Breast epithelium (tissue), 4 donors: ENCODE data around the gene BMAL1. TPM values are rescaled to one million over a fixed set of nuclear protein-coding genes. Genes with fewer than 3 reads are reported as not detected.

Experiments
- DNase-seq, 2 donors: peaks; one replicate each; pipeline ENCODE4 v3.0.0-alpha.2; 2019; ENCODE audit warnings: low spot score in 2 of 2
- H3K27ac ChIP-seq, 2 donors: fragments of 200-600 bp; sonication (generic) in 1 of 2; one replicate each; pipeline ENCODE4 v1.5.1; 2016 to 2019; ENCODE audit warnings: mild to moderate bottlenecking in 1 of 2
- H3K27me3 ChIP-seq, 2 donors: fragments of 200-600 bp; sonication (generic) in 1 of 2; one replicate each; pipeline versions ENCODE4 v1.5.1 to v1.6.0; 2017 to 2019; ENCODE audit warnings: control low read depth in 1 of 2, mild to moderate bottlenecking in 1 of 2
- H3K36me3 ChIP-seq: fragments of 200-600 bp; one replicate; pipeline ENCODE4 v1.5.1; 2019
- H3K4me1 ChIP-seq, 2 donors: fragments of 200-600 bp; sonication (generic); one replicate each; pipeline ENCODE4 v1.5.1; 2016 to 2019; ENCODE audit warnings: control low read depth in 1 of 2
- H3K4me3 ChIP-seq, 3 donors: fragments of 200-600 bp; sonication (generic); 1 replicate in 2 of 3; 2 replicates in 1 of 3; pipeline ENCODE4 v1.5.1; 2016 to 2019; ENCODE audit warnings: mild to moderate bottlenecking in 3 of 3, moderate library complexity in 2 of 3
- H3K9me3 ChIP-seq, 2 donors: fragments of 200-600 bp; sonication (generic) in 1 of 2; one replicate each; pipeline ENCODE4 v1.5.1; 2016 to 2019; ENCODE audit warnings: control low read depth in 1 of 2
- POLR2A ChIP-seq: fragments of 450-650 bp; IDR thresholded peaks from one replicate; pipeline ENCODE4 v1.6.1; 2016; ENCODE audit warnings: antibody characterized with exemption, mild to moderate bottlenecking, moderate library complexity
- POLR2AphosphoS5 ChIP-seq, 3 donors: sonication (generic); formaldehyde crosslinking; IDR thresholded peaks; one replicate each; pipeline ENCODE4 v1.6.1; 2017; ENCODE audit warnings: antibody characterized with exemption in 3 of 3
- intact Hi-C: fragments of 100-400 bp; cut with DNase I; formaldehyde crosslinking; loops from one replicate; pipeline ENCODE4 v1.15.1; 2023; ENCODE audit warnings: low total_unique reads
- total RNA-seq, 3 donors: library from RNA; depleted of rRNA; stranded (reverse); fragments of >200 nt; gene quantifications; one replicate each; pipeline ENCODE4 v1.1.0, GENCODE V29; 2016
- TF ChIP-seq, protein P1 (sequence below), 3 donors: fragments of 450-650 bp; IDR thresholded peaks; one replicate each; pipeline ENCODE4 v1.5.1; 2016 to 2017; ENCODE audit warnings: antibody characterized with exemption in 3 of 3, mild to moderate bottlenecking in 3 of 3, moderate library complexity in 3 of 3

BMAL1 gene
- total RNA-seq, 3 donors from 2014 or later = 42.0 to 57.5 (median 48.8) TPM

GRCh38 chr11:13346470-13346869 is 68.9 kb downstream of the BMAL1 start:
- intact Hi-C loops = no loop called here
- no peaks in the 10 kb centered on the region for H3K36me3 ChIP-seq
- no peaks in the 10 kb centered on the region for H3K4me1 ChIP-seq
- H3K9me3 ChIP-seq = no peaks in the 10 kb centered on the region
- H3K27ac ChIP-seq = no peak overlapping the region
- no peak overlapping the region for H3K4me3 ChIP-seq
- DNase-seq = no peak
- no peaks in the 10 kb centered on the region for H3K27me3 ChIP-seq
- TF ChIP-seq POLR2A = no peak
- no peak for TF ChIP-seq POLR2AphosphoS5 (IDR thresholded peaks at IDR 0.05)
- TF ChIP-seq, protein P1, sequence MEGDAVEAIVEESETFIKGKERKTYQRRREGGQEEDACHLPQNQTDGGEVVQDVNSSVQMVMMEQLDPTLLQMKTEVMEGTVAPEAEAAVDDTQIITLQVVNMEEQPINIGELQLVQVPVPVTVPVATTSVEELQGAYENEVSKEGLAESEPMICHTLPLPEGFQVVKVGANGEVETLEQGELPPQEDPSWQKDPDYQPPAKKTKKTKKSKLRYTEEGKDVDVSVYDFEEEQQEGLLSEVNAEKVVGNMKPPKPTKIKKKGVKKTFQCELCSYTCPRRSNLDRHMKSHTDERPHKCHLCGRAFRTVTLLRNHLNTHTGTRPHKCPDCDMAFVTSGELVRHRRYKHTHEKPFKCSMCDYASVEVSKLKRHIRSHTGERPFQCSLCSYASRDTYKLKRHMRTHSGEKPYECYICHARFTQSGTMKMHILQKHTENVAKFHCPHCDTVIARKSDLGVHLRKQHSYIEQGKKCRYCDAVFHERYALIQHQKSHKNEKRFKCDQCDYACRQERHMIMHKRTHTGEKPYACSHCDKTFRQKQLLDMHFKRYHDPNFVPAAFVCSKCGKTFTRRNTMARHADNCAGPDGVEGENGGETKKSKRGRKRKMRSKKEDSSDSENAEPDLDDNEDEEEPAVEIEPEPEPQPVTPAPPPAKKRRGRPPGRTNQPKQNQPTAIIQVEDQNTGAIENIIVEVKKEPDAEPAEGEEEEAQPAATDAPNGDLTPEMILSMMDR (IDR thresholded peaks at IDR 0.05) = no peak

DNA sequence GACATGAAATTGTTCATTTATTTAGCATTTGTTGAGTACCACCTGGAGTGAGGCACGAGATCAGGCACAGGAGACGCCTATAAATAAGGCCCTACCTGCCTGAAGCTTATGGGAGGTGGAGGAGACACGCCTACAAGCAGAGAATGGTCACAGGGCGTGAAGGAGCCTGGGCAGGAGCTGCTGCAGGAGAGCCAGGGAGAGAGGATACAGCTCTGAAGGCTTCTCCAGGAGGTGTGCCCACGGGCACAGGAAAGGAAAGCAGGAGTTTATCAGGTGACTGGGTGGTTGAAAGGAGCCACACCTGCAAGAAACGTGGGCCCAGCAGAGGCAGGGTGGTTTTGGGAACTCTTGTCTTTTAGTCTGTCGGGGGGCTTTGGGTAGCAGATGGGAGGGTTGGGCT is 70.3 kb downstream of the BMAL1 start:
- H3K9me3 ChIP-seq = no peaks in the 10 kb centered on the region
- intact Hi-C loops = no loop called here

GRCh38 chr11:13348305-13348704 is 70.7 kb downstream of the BMAL1 start:
- intact Hi-C loops = no loop called here

More for the DNA sequence above, 70.3 kb downstream of the BMAL1 start:
- H3K27me3 ChIP-seq = no peaks in the 10 kb centered on the region
- TF ChIP-seq POLR2A (no peak), POLR2AphosphoS5 (IDR thresholded peaks at IDR 0.05) (no peak)
- TF ChIP-seq, protein P1 (IDR thresholded peaks at IDR 0.05) = no peak
- no peaks in the 10 kb centered on the region for H3K4me1 ChIP-seq
- no peak for DNase-seq
- no peak overlapping the region for H3K4me3 ChIP-seq
- H3K36me3 ChIP-seq = no peaks in the 10 kb centered on the region
- H3K27ac ChIP-seq = no peak overlapping the region

DNA sequence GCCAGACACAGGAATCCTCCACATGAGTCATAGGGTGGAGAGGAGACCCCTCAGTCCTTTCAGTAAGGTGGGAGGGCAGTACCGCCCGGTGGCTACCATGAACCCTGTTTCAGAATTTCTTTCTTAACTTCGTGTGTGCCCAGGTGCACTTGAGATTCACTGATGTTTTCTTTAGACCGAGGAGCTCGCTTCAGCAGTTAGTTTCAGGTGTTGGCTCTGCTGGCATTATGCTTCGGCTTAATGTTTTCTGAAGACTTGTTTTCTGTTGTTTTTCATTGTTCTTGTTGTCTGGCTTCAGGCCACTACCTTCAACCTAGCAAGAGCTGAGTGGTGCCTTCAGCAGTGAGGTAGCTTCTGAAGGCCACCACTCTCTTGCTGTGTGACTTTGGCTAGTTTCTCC is 71.5 kb downstream of the BMAL1 start:
- H3K27ac ChIP-seq = no peak overlapping the region
- no peaks in the 10 kb centered on the region for H3K27me3 ChIP-seq
- no peak for DNase-seq
- H3K36me3 ChIP-seq = no peaks in the 10 kb centered on the region
- H3K9me3 ChIP-seq = no peaks in the 10 kb centered on the region
- H3K4me3 ChIP-seq = no peak overlapping the region
- H3K4me1 ChIP-seq = no peaks in the 10 kb centered on the region
- no peak for TF ChIP-seq POLR2A
- TF ChIP-seq POLR2AphosphoS5 (IDR thresholded peaks at IDR 0.05) = no peak
- TF ChIP-seq, protein P1 (IDR thresholded peaks at IDR 0.05) = no peak
- intact Hi-C loops = no loop called here

More at GRCh38 chr11:13348305-13348704, 70.7 kb downstream of the BMAL1 start:
- Histone ChIP-seq H3K27me3 (no peaks in the 10 kb centered on the region), H3K36me3 (no peaks in the 10 kb centered on the region), H3K27ac (no peak overlapping the region), H3K4me3 (no peak overlapping the region), H3K4me1 (no peaks in the 10 kb centered on the region), H3K9me3 (no peaks in the 10 kb centered on the region)
- DNase-seq = no peak
- TF ChIP-seq POLR2AphosphoS5 (IDR thresholded peaks at IDR 0.05) (no peak), POLR2A (no peak)
- TF ChIP-seq, protein P1 (IDR thresholded peaks at IDR 0.05) = no peak

DNA sequence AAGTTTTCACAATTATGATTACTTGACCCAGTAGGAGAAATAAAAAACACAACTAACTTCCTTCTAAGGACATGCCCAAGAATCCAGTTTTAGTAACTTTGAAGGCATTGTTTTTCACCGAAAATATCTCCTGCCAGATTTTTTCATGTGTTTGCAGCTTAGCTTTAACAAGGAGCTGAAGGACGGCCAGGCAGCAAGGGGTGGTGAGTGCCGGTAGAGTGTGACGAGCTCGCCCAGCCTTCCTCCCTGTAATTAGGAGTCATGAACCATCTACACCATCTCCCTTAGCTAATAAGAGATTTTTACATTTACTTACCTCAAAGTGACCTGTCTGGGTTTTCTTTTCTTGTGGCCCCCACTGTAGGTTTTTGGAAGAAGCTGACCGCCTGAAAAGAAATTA is 72.0 kb downstream of the BMAL1 start:
- TF ChIP-seq POLR2A (no peak), POLR2AphosphoS5 (IDR thresholded peaks at IDR 0.05) (no peak)
- TF ChIP-seq, protein P1 (IDR thresholded peaks at IDR 0.05) = no peak
- Histone ChIP-seq H3K36me3 (no peaks in the 10 kb centered on the region), H3K4me1 (no peaks in the 10 kb centered on the region), H3K9me3 (no peaks in the 10 kb centered on the region), H3K27me3 (no peaks in the 10 kb centered on the region), H3K4me3 (no peak overlapping the region), H3K27ac (no peak overlapping the region)
- no peak for DNase-seq
- intact Hi-C loops = no loop called here
